Thoracic aorta (tissue), 2 donors: ENCODE results near the gene MAFG. TPM values are rescaled to one million over a fixed set of nuclear protein-coding genes. Genes with fewer than 3 reads are reported as not detected.
A peak's percentile ranks its signal among the peaks of the same experiment; 100 is the strongest.

Experiments
- ATAC-seq: fragments of 150-250 bp; one replicate; pipeline ENCODE4 v1.8.0; 2017; ENCODE audit warnings: low read depth; ENCODE audit not compliant: insufficient number of reproducible peaks, low FRiP score
- DNase-seq: peaks from one replicate; pipeline ENCODE4 v3.0.0-alpha.2; 2020; ENCODE audit warnings: low spot score
- H3K27ac ChIP-seq, 2 donors: fragments of 200-600 bp; sonication (generic); 1 replicate in 1 of 2; 2 replicates in 1 of 2; pipeline ENCODE4 v1.5.1; 2016; ENCODE audit warnings: mild to moderate bottlenecking in 2 of 2, moderate library complexity in 2 of 2
- H3K27me3 ChIP-seq: fragments of 200-600 bp; sonication (generic); replicated peaks from 2 replicates; pipeline ENCODE4 v1.6.0; 2016; ENCODE audit warnings: mild to moderate bottlenecking; ENCODE audit not compliant: insufficient read depth
- H3K36me3 ChIP-seq: fragments of 200-600 bp; sonication (generic); one replicate; pipeline ENCODE4 v1.5.1; 2016
- H3K4me1 ChIP-seq, 2 donors: fragments of 200-600 bp; sonication (generic); 1 replicate in 1 of 2; 2 replicates in 1 of 2; pipeline versions ENCODE4 v1.5.1 to v1.6.0; 2016; ENCODE audit warnings: low read depth in 2 of 2, mild to moderate bottlenecking in 1 of 2; ENCODE audit not compliant: control insufficient read depth in 1 of 2
- H3K4me3 ChIP-seq: fragments of 200-600 bp; sonication (generic); 2 replicates; pipeline ENCODE4 v1.5.1; 2016; ENCODE audit warnings: mild to moderate bottlenecking
- H3K9me3 ChIP-seq: fragments of 200-600 bp; sonication (generic); 2 replicates; pipeline ENCODE4 v1.5.1; 2016
- total RNA-seq, 2 donors: library from RNA; depleted of rRNA; stranded (reverse); fragments of >200 nt; gene quantifications; one replicate each; pipeline versions ENCODE4 v1.1.0 to v1.2.3, GENCODE V29; 2016
- TF ChIP-seq, protein P1 (sequence below): fragments of 200-600 bp; sonication (generic); IDR thresholded peaks from one replicate; pipeline ENCODE4 v1.5.1; 2019; ENCODE audit warnings: antibody characterized with exemption

MAFG gene
- total RNA-seq, 2 donors from 2014 or later, result 29.8 to 32.1 TPM

DNA sequence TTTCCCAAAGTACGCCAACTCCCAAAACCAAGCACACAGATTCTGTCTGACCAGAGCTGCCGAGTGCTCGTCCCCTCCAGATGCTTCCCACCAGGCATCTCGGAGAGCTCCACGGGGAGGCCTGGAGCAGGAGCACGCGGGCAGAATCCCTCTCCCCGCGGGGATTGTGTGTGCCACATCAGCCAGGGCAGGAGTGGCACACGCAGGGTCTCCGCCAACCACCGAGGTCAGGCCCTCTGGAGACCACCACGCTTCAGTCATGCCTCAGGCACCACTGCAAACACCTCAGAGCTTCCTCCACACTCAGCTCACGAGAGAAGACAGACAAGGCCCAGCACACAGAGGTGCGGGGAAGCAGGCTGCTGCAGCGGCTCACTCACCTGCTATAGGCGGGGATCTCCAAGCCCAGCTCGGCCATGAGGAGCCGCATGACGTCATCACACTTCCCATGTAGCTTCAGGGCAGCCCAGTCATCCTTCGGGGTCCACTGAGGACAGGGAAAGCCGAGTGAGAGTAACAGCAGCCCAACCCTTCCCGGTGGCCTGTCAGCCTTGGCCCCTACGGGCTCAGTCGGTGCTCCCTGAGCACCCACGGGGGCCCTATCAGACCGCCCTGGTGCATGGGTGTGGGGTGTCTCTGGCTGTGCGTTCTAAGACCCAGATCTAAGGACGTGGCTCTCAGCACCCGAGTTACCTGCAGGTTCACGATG lies 14.0 kb downstream of the MAFG start:
- peaks cover 28% of the 10 kb centered on the region for H3K36me3 ChIP-seq
- H3K4me3 ChIP-seq, result no peak overlapping the region
- H3K4me1 ChIP-seq, result peaks cover 19 to 30% of the 10 kb centered on the region in 2 donors
- DNase-seq (no peak), ATAC-seq (no peak)
- TF ChIP-seq, protein P1, sequence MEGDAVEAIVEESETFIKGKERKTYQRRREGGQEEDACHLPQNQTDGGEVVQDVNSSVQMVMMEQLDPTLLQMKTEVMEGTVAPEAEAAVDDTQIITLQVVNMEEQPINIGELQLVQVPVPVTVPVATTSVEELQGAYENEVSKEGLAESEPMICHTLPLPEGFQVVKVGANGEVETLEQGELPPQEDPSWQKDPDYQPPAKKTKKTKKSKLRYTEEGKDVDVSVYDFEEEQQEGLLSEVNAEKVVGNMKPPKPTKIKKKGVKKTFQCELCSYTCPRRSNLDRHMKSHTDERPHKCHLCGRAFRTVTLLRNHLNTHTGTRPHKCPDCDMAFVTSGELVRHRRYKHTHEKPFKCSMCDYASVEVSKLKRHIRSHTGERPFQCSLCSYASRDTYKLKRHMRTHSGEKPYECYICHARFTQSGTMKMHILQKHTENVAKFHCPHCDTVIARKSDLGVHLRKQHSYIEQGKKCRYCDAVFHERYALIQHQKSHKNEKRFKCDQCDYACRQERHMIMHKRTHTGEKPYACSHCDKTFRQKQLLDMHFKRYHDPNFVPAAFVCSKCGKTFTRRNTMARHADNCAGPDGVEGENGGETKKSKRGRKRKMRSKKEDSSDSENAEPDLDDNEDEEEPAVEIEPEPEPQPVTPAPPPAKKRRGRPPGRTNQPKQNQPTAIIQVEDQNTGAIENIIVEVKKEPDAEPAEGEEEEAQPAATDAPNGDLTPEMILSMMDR, result no peak
- H3K27ac ChIP-seq, result no peak overlapping the region
- H3K27me3 ChIP-seq, result no peaks in the 10 kb centered on the region
- no peaks in the 10 kb centered on the region for H3K9me3 ChIP-seq

DNA sequence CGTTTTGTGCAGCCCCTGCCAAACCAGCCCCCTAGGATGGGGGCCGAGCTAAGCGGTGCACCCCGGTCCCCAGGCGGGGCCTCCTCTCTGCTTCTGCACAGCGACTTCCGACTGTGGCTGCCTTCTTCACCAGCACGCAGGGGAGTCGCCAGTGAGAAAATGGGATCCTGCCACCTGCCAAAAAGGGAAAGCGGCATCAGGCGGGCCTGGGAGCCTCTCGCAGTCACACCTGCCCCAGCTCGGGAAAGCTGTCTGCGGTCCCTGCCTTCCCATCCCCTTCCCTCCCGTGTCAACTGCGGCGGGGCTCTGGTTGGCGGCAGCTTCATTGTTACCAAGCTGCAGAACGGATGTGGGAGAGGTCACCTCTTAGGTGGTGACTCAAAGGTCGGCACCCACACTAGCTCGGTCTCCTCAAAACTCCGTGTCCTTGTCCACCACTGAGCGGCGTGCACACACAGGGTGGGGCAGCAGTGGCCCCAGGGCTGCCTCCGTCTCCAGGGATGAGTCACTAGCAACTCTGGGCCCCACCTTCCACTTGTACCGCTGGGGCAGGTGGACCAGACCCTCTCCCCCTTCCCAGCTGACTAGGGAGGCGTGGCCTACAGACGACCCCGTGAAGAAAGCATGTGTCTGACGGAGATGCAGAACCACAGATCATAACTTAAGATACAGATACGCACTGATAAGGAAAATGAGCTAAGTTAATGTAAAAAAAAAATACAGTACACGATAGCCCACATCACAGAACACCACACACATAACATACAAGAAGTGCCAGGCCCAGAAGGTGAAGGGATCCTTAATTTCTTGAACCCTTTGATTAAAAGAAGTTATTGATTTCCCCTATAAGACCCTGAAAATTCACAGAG lies 14.9 kb downstream of the MAFG start:
- ATAC-seq, result no peak
- H3K27ac ChIP-seq, result no peak overlapping the region

DNA sequence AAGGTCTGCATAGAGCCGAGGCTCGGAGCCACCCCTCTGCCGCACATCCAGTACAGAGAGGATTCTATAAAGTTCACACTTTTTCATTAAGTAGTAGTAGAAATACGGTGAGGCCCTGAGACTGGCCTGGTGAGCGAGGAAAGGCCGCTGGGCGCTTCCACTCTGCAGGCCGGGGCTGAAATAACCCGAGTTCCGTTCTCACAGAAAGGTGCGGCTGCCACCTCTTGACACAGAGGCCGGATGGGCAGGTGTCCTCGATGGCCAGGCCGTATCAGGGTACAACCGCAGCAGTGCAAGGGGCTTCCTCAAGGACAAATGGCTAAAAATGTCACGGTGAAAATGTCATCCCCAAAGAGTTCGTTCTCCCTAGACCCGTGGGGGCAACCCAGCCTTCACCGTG lies 15.6 kb downstream of the MAFG start:
- Histone ChIP-seq H3K4me1 (peaks cover 12 to 20% of the 10 kb centered on the region in 2 donors), H3K27ac (peak overlapping the region; percentile 66 to 85), H3K9me3 (no peaks in the 10 kb centered on the region), H3K36me3 (peaks cover 28% of the 10 kb centered on the region), H3K27me3 (no peaks in the 10 kb centered on the region), H3K4me3 (peak overlapping the region; percentile 52)
- ATAC-seq (no peak), DNase-seq (no peak)
- TF ChIP-seq, protein P1, result no peak

More for the DNA sequence above, 14.9 kb downstream of the MAFG start:
- TF ChIP-seq, protein P1, result no peak
- H3K4me3 ChIP-seq, result no peak overlapping the region
- H3K36me3 ChIP-seq, result peaks cover 28% of the 10 kb centered on the region
- H3K9me3 ChIP-seq, result no peaks in the 10 kb centered on the region
- DNase-seq, result no peak
- H3K27me3 ChIP-seq, result no peaks in the 10 kb centered on the region
- H3K4me1 ChIP-seq, result peaks cover 15 to 26% of the 10 kb centered on the region in 2 donors

DNA sequence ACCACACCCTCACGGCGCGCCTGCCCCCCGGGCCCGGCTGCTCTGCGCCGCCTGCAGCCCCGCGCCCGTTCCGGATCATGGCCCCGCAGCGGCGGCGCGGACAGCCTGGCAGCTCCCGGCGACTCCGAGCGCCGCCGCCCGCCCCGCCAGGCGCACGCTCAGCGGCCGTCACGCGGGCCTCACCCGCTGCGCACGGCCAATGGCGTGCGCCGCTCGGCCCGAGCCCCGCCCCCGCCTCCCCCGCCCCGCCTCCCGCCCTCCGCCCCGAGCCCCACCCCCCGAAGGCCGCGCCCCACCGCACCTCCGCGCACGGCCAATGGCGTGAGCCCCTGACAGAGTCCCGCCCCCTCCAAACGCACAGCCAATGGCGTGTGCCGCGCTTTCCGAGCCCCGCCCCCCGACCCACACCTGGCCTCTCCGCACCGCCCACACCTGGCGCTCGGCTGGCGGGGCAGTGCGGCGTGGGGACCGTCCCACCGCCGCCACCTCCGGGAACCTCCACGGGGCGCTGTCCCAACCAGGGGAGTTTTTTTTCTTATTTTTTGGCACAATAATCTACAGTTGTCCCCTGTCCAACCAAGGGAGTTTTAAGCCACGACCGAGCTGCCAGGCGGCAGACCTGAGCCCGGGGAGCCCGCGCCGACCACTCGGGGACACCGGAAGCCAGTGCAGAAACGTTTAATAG lies 16.1 kb downstream of the MAFG start, which contains the start of gene PCYT2:
PCYT2 (minus strand) TSS at position 123 of the 685 bp plus-strand sequence; CDS start at position 79, 44 bp downstream.
- Histone ChIP-seq H3K9me3 (no peaks in the 10 kb centered on the region), H3K4me1 (peaks cover 6 to 14% of the 10 kb centered on the region in 2 donors), H3K4me3 (peak within 1 kb of the TSS; percentile 81), H3K27me3 (no peaks in the 10 kb centered on the region), H3K27ac (peak within 1 kb of the TSS; percentile 66 to 85), H3K36me3 (peaks cover 28% of the 10 kb centered on the region)
- TF ChIP-seq, protein P1, result no peak
- ATAC-seq (peak; percentile 86), DNase-seq (peak; percentile 53)
